Measurements from ENCODE around the gene WNT3A.
"Not testable (repeated sequence)": the region's sequence is repeated elsewhere in the genome, so short reads cannot be mapped to it uniquely, and the experiment has no call there.

The WNT3A gene, protein sequence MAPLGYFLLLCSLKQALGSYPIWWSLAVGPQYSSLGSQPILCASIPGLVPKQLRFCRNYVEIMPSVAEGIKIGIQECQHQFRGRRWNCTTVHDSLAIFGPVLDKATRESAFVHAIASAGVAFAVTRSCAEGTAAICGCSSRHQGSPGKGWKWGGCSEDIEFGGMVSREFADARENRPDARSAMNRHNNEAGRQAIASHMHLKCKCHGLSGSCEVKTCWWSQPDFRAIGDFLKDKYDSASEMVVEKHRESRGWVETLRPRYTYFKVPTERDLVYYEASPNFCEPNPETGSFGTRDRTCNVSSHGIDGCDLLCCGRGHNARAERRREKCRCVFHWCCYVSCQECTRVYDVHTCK

DNA sequence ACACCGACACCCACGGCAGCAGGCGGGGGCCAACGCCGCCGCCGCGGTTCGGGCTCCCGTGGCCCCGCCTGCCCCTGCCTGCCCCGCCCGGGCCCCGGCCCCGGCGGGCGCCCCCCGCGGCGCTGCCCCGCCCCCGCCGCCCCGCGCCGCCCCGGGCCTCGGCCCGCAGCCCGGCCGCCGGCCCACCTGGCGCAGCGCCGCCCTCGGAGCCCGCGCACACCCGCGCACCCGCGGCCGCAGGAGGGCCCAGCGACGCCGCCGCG is at the start of gene WNT3A:
Gene WNT3A, plus strand, starts transcription at position 213 of the 263 bp plus-strand sequence. CDS start 131 bp downstream, outside the sequence.
- Mint-ChIP-seq H3K4me3 (peak within 1 kb of the TSS; percentile 63), H3K36me3 (ENCODE audit: low read depth) (no peaks in the 10 kb centered on the region), H3K27me3 (ENCODE audit: low read depth, poor library complexity) (peaks cover 94% of the 10 kb centered on the region), H3K9me3 (no peaks in the 10 kb centered on the region), H3K4me1 (peaks cover 29% of the 10 kb centered on the region), H3K27ac (no peak within 1 kb of the TSS)
- no peak for DNase-seq
- TF ChIP-seq, protein P1, sequence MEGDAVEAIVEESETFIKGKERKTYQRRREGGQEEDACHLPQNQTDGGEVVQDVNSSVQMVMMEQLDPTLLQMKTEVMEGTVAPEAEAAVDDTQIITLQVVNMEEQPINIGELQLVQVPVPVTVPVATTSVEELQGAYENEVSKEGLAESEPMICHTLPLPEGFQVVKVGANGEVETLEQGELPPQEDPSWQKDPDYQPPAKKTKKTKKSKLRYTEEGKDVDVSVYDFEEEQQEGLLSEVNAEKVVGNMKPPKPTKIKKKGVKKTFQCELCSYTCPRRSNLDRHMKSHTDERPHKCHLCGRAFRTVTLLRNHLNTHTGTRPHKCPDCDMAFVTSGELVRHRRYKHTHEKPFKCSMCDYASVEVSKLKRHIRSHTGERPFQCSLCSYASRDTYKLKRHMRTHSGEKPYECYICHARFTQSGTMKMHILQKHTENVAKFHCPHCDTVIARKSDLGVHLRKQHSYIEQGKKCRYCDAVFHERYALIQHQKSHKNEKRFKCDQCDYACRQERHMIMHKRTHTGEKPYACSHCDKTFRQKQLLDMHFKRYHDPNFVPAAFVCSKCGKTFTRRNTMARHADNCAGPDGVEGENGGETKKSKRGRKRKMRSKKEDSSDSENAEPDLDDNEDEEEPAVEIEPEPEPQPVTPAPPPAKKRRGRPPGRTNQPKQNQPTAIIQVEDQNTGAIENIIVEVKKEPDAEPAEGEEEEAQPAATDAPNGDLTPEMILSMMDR (IDR thresholded peaks at IDR 0.05), result no peak

DNA sequence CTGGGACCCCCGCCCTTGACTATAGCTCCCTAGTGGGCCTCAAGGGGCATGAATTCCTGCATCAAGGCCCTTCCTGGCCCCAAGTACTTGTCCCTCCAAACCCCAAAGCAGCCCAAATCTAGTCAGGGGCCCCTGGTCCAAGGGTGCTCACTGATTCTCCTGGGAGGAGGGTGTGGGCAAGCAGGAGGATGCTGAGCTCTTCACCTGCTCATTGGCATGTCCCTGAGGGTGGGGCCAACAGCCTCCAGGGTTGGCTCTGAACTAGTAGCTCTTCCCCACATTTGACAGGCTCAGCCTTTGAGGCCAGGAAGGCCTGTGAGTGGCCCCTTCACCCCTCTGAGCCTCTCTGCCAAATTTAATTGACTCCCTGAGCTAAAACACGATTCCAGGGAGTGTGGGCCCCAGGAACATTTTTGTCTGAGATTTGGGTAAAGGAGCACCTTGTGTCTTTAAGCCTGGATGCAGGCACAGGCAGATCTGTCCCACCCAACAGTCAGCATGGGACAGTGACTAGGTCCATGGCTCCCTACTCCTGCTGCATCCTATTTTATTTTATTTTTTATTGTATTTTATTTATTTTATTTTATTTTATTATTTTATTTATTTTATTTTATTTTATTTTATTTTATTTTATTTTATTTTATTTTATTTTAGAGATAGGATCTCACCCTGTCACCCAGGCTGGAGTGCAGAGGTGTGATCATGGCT is 48.0 kb upstream of the WNT3A start:
- peaks cover 30% of the 10 kb centered on the region for H3K9me3 Mint-ChIP-seq
- peaks cover 33% of the 10 kb centered on the region for H3K27me3 Mint-ChIP-seq (ENCODE audit: low read depth, poor library complexity)
- no peak overlapping the region for H3K4me3 Mint-ChIP-seq
- no peaks in the 10 kb centered on the region for H3K36me3 Mint-ChIP-seq (ENCODE audit: low read depth)
- TF ChIP-seq, protein P1 (IDR thresholded peaks at IDR 0.05), result no peak
- no peak for DNase-seq
- peaks cover 18% of the 10 kb centered on the region for H3K4me1 Mint-ChIP-seq
- no peak overlapping the region for H3K27ac Mint-ChIP-seq

DNA sequence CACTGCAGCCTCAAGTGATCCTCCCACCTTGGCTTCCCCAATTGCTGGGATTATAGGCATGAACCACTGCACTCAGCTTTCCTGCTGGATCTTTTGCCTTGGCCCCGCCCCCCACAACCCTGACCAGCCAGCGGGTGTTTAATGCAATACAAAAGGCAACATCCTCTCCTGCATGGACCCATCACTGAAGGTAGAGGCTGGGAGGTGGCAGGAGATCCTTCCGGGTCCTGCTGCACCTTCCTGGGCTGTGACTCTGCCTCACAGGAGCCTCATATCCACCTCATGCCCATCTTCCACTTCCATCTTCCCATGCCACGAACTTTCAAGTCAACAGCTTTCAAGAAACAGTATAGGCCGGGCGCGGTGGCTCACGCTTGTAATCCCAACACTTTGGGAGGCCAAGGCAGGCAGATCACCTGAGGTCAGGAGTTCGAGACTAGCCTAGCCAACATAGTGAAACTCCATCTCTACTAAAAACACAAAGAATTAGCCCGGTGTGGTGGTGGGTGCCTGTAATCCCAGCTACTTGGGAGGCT is 47.4 kb upstream of the WNT3A start:
- no peak overlapping the region for H3K27ac Mint-ChIP-seq
- H3K9me3 Mint-ChIP-seq, result peaks cover 24% of the 10 kb centered on the region
- no peaks in the 10 kb centered on the region for H3K36me3 Mint-ChIP-seq (ENCODE audit: low read depth)
- H3K4me1 Mint-ChIP-seq, result peaks cover 17% of the 10 kb centered on the region
- H3K4me3 Mint-ChIP-seq, result no peak overlapping the region
- DNase-seq, result no peak
- peaks cover 36% of the 10 kb centered on the region for H3K27me3 Mint-ChIP-seq (ENCODE audit: low read depth, poor library complexity)
- TF ChIP-seq, protein P1 (IDR thresholded peaks at IDR 0.05), result no peak

DNA sequence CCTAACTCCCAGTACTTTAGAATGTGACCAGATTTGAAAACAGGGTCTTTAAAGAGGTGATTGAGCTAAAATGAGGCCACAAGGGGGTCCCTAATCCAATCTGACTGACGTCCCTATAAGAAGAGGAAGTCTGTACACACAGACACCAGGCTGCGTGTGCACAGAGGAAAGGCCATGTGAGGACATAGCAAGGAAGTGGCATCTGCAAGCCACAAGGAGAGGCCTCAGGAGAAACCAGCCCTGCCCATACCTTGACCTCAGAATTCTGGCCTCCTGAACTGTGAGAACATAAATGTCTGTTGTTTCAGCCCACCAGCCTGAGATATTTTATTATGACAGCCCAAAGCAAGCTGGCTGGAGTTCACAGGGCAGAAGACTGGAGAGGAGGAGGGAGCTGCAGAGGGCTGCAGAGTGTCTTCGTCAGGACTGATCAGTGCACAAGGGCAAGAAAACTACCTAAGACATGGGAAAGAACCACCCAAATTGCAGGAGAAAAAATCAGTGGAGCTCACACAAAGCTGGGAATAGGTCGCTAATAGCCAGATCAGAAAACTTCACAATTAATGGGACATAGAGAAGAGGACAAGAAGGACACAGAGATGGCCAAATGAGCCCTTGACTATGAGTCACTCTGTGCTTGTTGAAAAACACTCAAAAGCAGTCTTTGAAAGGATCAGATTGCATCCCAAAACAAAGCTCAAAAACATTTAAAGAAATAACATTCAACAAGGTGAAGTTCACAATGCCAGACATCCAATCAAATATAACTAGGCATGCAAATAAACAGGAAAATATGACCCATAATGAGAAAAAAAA is 44.9 kb upstream of the WNT3A start:
- no peak overlapping the region for H3K27ac Mint-ChIP-seq
- H3K9me3 Mint-ChIP-seq, result peaks cover 4% of the 10 kb centered on the region
- peaks cover 21% of the 10 kb centered on the region for H3K27me3 Mint-ChIP-seq (ENCODE audit: low read depth, poor library complexity)
- peak overlapping the region; percentile 22 for H3K4me3 Mint-ChIP-seq
- TF ChIP-seq, protein P1 (IDR thresholded peaks at IDR 0.05), result no peak
- H3K36me3 Mint-ChIP-seq (ENCODE audit: low read depth), result no peaks in the 10 kb centered on the region
- DNase-seq, result no peak
- peaks cover 17% of the 10 kb centered on the region for H3K4me1 Mint-ChIP-seq

DNA sequence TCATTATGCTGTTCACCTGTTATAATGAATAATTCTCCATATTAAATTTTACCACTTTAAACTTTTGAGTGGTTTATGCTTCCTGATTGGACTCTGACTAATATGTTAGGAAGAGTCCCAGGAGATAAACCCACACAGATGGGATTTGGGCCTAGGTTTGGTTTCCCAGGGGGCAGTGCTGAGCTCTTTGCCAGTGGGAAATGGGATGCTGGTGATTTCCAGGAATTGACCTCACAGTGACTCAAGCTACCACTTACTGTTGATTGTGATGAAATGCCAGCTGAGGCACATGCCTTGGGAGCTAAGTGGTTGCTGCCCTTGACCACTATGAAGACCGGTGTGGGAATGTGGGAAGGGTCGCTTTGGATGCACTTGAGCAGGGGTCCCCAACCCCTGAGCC is 40.1 kb upstream of the WNT3A start:
- H3K4me1 Mint-ChIP-seq; H3K4me3 Mint-ChIP-seq; H3K27me3 Mint-ChIP-seq (ENCODE audit: low read depth, poor library complexity); DNase-seq; H3K27ac Mint-ChIP-seq; H3K36me3 Mint-ChIP-seq (ENCODE audit: low read depth); H3K9me3 Mint-ChIP-seq: not testable (repeated sequence)

DNA sequence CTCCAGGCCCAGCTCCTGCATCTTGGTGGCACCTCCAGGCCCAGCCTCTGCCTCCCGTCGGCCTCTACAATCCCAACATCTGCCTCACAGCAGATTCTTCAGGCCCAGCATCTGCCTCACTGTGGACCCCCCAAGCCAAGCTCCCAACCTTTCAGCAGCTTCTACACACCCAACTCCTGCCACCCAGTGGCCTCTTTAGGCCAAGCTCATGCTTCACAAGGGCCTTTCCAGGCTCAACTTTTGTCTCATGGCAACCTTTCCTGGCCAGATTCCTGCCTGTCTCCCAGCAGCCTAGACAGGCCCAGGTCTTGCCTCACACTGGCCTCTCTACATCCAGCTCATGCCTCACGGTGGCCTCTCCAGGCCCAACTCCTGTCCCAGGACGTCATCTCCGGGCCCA is 39.0 kb upstream of the WNT3A start:
- H3K4me1 Mint-ChIP-seq; H3K9me3 Mint-ChIP-seq; H3K27me3 Mint-ChIP-seq (ENCODE audit: low read depth, poor library complexity); DNase-seq; H3K4me3 Mint-ChIP-seq; H3K36me3 Mint-ChIP-seq (ENCODE audit: low read depth); H3K27ac Mint-ChIP-seq: not testable (repeated sequence)

DNA sequence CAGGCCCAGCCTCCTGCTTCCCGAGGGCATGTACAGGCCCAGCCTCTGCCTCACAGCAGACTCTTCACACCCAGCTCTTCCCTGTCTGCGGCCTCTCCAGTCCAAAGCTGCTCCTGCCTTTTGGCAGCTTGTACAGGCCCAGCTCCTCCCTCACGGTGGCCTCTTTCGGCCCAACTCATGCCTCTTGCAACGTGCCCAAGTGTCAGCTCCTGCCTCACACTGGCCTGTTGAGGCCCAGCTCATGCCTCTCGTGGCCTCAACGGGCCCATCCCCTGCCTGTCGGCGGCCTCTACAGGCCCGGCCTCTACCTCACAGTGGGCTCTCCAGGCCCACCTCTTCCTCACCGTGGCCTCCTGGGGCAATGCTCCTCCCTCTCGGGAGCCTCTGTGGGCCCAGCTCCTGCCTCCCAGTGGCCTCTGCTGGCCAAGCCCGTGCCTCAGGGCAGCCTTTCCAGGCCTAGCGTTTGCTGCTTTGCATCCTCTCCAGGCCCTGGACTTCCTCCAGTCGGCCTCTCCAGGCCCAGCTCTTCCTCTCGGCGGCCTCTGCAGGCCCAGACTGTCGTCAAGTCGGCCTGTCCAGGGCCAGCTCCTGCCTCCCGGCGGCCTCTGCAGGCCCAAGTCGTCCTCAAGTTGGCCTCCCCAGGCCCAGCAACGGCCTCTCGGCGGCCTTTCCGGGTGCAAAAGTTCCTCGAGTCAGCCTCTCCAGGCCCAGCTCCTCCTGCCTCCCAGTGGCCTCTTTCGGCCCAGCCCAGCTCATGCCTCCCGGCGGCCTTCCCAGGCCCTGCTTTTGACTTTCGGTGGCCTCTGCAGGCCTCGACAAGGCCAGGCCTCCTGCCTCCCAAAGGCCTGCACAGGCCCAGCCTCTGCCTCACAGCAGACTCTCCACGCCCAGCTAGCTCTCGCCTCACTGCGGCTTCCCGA is 36.5 kb upstream of the WNT3A start:
- DNase-seq; H3K27ac Mint-ChIP-seq; H3K27me3 Mint-ChIP-seq (ENCODE audit: low read depth, poor library complexity); H3K4me1 Mint-ChIP-seq; H3K9me3 Mint-ChIP-seq; H3K4me3 Mint-ChIP-seq; H3K36me3 Mint-ChIP-seq (ENCODE audit: low read depth): not testable (repeated sequence)

DNA sequence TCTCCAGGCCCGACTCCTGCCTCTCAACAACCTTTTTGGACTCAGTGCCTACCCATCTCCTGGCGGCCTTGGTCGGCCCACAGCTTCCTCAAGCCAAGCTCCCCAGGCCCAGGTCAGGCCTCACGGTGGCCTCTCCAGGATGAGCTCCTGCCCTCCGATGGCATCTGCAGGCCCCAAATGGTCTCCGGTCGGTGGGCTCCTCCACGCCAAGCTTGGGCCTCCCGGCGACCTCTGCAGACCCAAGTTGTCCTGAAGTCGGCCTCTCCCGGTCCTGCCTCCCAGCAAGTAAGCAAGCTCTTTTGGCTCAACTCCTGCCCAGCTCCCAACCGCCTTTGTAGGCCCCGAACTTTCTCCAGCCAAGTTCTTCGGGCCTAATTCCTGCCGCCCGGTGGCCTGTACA is 35.6 kb upstream of the WNT3A start:
- H3K36me3 Mint-ChIP-seq (ENCODE audit: low read depth); H3K9me3 Mint-ChIP-seq; H3K4me1 Mint-ChIP-seq; DNase-seq; H3K27me3 Mint-ChIP-seq (ENCODE audit: low read depth, poor library complexity); H3K4me3 Mint-ChIP-seq; H3K27ac Mint-ChIP-seq: not testable (repeated sequence)

DNA sequence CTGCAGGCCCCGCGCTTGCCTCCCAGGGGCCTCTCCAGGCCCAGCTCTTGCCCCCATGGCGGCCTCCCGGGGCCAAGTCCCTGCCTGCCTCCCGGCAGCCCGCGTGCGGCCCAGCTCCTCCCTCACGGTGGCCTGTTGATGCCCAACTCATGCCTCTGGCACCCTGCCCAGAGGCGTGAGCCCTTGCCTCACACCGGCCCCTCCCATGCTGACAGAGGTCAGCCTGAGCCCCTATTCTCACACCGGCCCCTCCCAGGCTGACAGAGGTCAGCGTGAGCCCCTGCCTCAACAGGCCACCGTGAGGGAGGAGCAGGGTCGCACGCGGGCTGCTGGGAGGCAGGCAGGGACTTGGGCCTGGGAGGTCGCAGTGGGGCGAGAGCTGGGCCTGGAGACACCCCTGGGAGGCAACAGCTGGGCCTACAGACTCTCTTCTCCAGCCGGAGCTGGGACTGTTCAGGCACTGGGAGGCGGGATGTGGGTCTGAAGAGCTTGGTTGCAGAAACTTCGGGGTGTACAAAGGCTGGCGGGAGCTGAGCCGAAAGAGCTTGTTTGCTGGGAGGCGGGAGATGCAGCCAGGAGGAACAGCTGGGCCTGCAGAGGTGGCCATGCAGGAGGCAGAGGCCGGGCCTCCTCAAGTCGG is 35.0 kb upstream of the WNT3A start:
- H3K4me1 Mint-ChIP-seq; H3K36me3 Mint-ChIP-seq (ENCODE audit: low read depth); H3K27me3 Mint-ChIP-seq (ENCODE audit: low read depth, poor library complexity); H3K9me3 Mint-ChIP-seq; H3K27ac Mint-ChIP-seq; DNase-seq; H3K4me3 Mint-ChIP-seq: not testable (repeated sequence)

Data from nephron progenitor cell (in vitro differentiated cells).